PC-9 (cell line): Measurements from ENCODE around the gene AFG1L.

ENCODE experiments used
- EZH2 ChIP-seq: fragments of 200-600 bp; sonication (generic); IDR thresholded peaks from 2 replicates; pipeline ENCODE4 v1.8.0; 2017; ENCODE audit warnings: antibody characterized with exemption, low read depth
- TF ChIP-seq, protein P1 (sequence below): fragments of 200-600 bp; sonication (generic); conservative IDR thresholded peaks from 2 replicates; pipeline ENCODE4 v1.6.1; 2017; ENCODE audit warnings: mixed run types, antibody characterized with exemption, mild to moderate bottlenecking, moderate library complexity

DNA sequence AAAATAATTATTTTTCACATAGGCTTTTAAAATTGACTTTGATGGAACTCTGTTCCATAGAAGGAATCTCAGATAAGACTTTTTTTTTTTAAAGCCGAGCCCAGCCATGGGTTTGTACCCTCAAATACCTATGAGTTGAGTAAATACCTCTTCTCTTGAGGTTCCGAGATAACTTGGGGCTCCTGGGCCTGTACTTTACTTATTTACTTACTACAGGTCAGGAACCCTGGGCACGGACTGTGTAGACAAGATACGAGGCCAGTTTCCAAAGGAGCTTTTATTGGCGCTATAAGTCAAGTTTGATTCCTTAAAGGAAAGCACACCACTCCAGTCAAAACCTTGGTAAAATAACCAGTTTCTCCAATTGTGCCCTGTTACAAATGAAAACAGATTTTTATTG, 7.5 kb downstream of the AFG1L start:
- TF ChIP-seq, protein P1, sequence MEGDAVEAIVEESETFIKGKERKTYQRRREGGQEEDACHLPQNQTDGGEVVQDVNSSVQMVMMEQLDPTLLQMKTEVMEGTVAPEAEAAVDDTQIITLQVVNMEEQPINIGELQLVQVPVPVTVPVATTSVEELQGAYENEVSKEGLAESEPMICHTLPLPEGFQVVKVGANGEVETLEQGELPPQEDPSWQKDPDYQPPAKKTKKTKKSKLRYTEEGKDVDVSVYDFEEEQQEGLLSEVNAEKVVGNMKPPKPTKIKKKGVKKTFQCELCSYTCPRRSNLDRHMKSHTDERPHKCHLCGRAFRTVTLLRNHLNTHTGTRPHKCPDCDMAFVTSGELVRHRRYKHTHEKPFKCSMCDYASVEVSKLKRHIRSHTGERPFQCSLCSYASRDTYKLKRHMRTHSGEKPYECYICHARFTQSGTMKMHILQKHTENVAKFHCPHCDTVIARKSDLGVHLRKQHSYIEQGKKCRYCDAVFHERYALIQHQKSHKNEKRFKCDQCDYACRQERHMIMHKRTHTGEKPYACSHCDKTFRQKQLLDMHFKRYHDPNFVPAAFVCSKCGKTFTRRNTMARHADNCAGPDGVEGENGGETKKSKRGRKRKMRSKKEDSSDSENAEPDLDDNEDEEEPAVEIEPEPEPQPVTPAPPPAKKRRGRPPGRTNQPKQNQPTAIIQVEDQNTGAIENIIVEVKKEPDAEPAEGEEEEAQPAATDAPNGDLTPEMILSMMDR: no peak
- TF ChIP-seq EZH2: no peak
